HepG2 (cell line): ENCODE results near the gene FJX1. TPM values are rescaled to one million over a fixed set of nuclear protein-coding genes. Genes with fewer than 3 reads are reported as not detected.
A peak's percentile ranks its signal among the peaks of the same experiment; 100 is the strongest.

Experiments used
- CENPX ChIP-seq: sonication (generic); formaldehyde crosslinking; IDR thresholded peaks from 2 replicates; pipeline ENCODE4 v1.9.0; 2021; ENCODE audit warnings: mild to moderate bottlenecking, missing genetic modification reagents, moderate library complexity
- EEA1 ChIP-seq: sonication (generic); formaldehyde crosslinking; IDR thresholded peaks from 2 replicates; pipeline ENCODE4 v1.5.1; 2020; ENCODE audit warnings: mild to moderate bottlenecking, missing genetic modification reagents, borderline replicate concordance
- GLI4 ChIP-seq: sonication (generic); formaldehyde crosslinking; IDR thresholded peaks from 2 replicates; pipeline ENCODE4 v1.5.1; 2020; ENCODE audit warnings: missing genetic modification reagents, mild to moderate bottlenecking, moderate library complexity, borderline replicate concordance
- GRHL1 ChIP-seq: sonication (generic); formaldehyde crosslinking; conservative IDR thresholded peaks from 2 replicates; pipeline ENCODE4 v1.8.0; 2022; ENCODE audit warnings: missing genetic modification reagents
- MTF1 ChIP-seq: sonication (generic); formaldehyde crosslinking; IDR thresholded peaks from 2 replicates; pipeline ENCODE4 v1.5.0; 2020; ENCODE audit warnings: missing genetic modification reagents
- NCOR1 ChIP-seq: fragments of 200-600 bp; sonication (generic); IDR thresholded peaks from 2 replicates; pipeline ENCODE4 v1.7.0; 2017; ENCODE audit warnings: antibody characterized with exemption, low read length, borderline replicate concordance
- NR2F1 ChIP-seq, 2 experiments: fragments of 450-650 bp in 1 of 2; formaldehyde crosslinking in 1 of 2; IDR thresholded peaks; 2 replicates each; pipeline versions ENCODE4 v1.5.0 to v1.6.1; 2016 to 2020; ENCODE audit warnings: mild to moderate bottlenecking in 1 of 2, missing compliant biosample characterization in 1 of 2, missing genetic modification reagents in 1 of 2, moderate library complexity in 1 of 2
- POGK ChIP-seq: sonication (generic); formaldehyde crosslinking; conservative IDR thresholded peaks from 2 replicates; pipeline ENCODE4 v1.8.0; 2022; ENCODE audit warnings: mild to moderate bottlenecking, moderate library complexity, missing genetic modification reagents
- RARA ChIP-seq: IDR thresholded peaks from 2 replicates; pipeline ENCODE4 v1.6.1; 2016; ENCODE audit warnings: missing genetic modification reagents, missing compliant biosample characterization
- SP140L ChIP-seq: sonication (generic); formaldehyde crosslinking; IDR thresholded peaks from 2 replicates; pipeline ENCODE4 v1.4.0; 2020; ENCODE audit warnings: missing genetic modification reagents, borderline replicate concordance
- SRY ChIP-seq: sonication (generic); formaldehyde crosslinking; IDR thresholded peaks from 2 replicates; pipeline ENCODE4 v1.8.0; 2022; ENCODE audit warnings: mild to moderate bottlenecking, missing genetic modification reagents
- ZBTB49 ChIP-seq: sonication (generic); formaldehyde crosslinking; IDR thresholded peaks from 2 replicates; pipeline ENCODE4 v1.4.0; 2020; ENCODE audit warnings: missing genetic modification reagents, borderline replicate concordance
- ZFYVE20 ChIP-seq: sonication (generic); formaldehyde crosslinking; IDR thresholded peaks from 2 replicates; pipeline ENCODE4 v1.8.0; 2023; ENCODE audit warnings: low read depth, mild to moderate bottlenecking, moderate library complexity, missing genetic modification reagents, borderline replicate concordance
- ZNF337 ChIP-seq: sonication (generic); formaldehyde crosslinking; IDR thresholded peaks from 2 replicates; pipeline ENCODE4 v1.5.1; 2020; ENCODE audit warnings: missing genetic modification reagents, low read depth, mild to moderate bottlenecking, borderline replicate concordance
- ZNF44 ChIP-seq: sonication (generic); formaldehyde crosslinking; IDR thresholded peaks from 2 replicates; pipeline ENCODE4 v1.5.1; 2020; ENCODE audit warnings: mild to moderate bottlenecking, missing genetic modification reagents
- ZNF484 ChIP-seq: sonication (generic); formaldehyde crosslinking; IDR thresholded peaks from 2 replicates; pipeline ENCODE4 v1.5.1; 2020; ENCODE audit warnings: mild to moderate bottlenecking, low read depth, missing genetic modification reagents, borderline replicate concordance
- ZNF510 ChIP-seq: sonication (generic); formaldehyde crosslinking; IDR thresholded peaks from 2 replicates; pipeline ENCODE4 v1.4.0; 2020; ENCODE audit warnings: low read depth, mild to moderate bottlenecking, missing genetic modification reagents
- ZNF713 ChIP-seq: sonication (generic); formaldehyde crosslinking; IDR thresholded peaks from 2 replicates; pipeline ENCODE4 v1.4.0; 2020; ENCODE audit warnings: mild to moderate bottlenecking, missing genetic modification reagents
- ZNF770 ChIP-seq: sonication (generic); formaldehyde crosslinking; IDR thresholded peaks from 2 replicates; pipeline ENCODE4 v1.5.0; 2020; ENCODE audit warnings: mild to moderate bottlenecking, missing genetic modification reagents
- polyA plus RNA-seq, 8 experiments: library from polyadenylated mRNA; depleted of rRNA in 3 of 8; stranded (reverse) in 7 of 8; unstranded in 1 of 8; fragments of >200 nt; fragmentation: Illumina TruSeq in 4 of 8; extraction: Trizol in 4 of 8; gene quantifications; 2 replicates each; pipeline versions ENCODE4 v1.2.1 to v1.2.3, GENCODE V29; 2011 to 2016; ENCODE audit warnings: low read depth in 4 of 8, missing spikeins in 1 of 8, mixed read lengths in 1 of 8; ENCODE audit not compliant: insufficient read depth in 1 of 8
- total RNA-seq, 5 experiments: library from RNA; depleted of rRNA; stranded (reverse); fragments of >200 nt; fragmentation: Illumina TruSeq; extraction: Trizol; gene quantifications; 2 replicates each; pipeline ENCODE4 v1.2.3, GENCODE V29; 2016; ENCODE audit warnings: low read depth in 1 of 5
- TF ChIP-seq, protein P1 (sequence below): sonication (generic); formaldehyde crosslinking; IDR thresholded peaks from 2 replicates; pipeline ENCODE4 v1.4.0; 2020; ENCODE audit warnings: missing genetic modification reagents; ENCODE audit errors: not compliant biosample characterization

FJX1 gene
- total and polyA plus RNA-seq, 2 of the 13 experiments (the other 11 are each of a cell fraction or from before 2014, with no cell fraction given) = 0.40 to 0.82 TPM

DNA sequence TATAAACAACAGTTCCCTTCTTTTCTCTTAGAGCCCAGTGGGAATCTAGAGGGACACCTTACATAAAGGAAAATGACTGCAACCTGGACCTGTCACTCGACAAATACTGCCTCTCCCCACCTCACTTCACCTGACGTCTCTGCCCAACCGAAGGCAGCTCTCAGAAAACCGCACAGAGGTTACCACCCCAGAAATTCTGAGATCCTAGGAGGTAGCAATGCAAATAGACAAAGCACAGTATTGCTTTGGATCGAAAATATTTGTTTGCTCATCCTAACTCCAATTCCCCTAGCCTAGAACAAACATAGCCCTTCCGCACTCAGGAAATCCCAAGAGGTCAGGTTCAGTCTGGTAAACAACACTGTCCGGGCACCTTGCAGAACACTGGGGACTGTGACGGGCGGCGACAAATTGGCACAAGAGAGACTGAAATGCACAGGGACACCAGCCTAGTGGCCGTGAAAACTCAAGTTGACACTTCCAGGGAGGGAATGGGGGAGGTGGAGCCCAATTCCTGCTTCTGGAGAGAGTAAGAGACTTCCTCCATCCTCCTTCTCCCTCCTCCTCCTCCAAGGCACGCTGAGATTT, 43.9 kb downstream of the FJX1 start (continued):
- TF ChIP-seq, protein P1, sequence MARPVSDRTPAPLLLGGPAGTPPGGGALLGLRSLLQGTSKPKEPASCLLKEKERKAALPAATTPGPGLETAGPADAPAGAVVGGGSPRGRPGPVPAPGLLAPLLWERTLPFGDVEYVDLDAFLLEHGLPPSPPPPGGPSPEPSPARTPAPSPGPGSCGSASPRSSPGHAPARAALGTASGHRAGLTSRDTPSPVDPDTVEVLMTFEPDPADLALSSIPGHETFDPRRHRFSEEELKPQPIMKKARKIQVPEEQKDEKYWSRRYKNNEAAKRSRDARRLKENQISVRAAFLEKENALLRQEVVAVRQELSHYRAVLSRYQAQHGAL (CRISPR knock-in tag) = no peak
- TF ChIP-seq ZFYVE20 (CRISPR knock-in tag) = no peak
- no peak for TF ChIP-seq GLI4 (CRISPR knock-in tag)
- no peak for TF ChIP-seq ZNF484
- no peak for TF ChIP-seq ZNF510
- peak; percentile 98 for TF ChIP-seq RARA (CRISPR knock-in tag)
- no peak for TF ChIP-seq ZNF770 (CRISPR knock-in tag)
- no peak for TF ChIP-seq ZBTB49 (CRISPR knock-in tag)
- no peak for TF ChIP-seq EEA1
- TF ChIP-seq MTF1 = no peak
- no peak for TF ChIP-seq CENPX (CRISPR knock-in tag)
- no peak for TF ChIP-seq ZNF44 (CRISPR knock-in tag)
- peak; percentile 9; the same call in 1 of the 2 replicates for TF ChIP-seq ZNF337
- TF ChIP-seq SP140L = no peak
- TF ChIP-seq NCOR1 = no peak
- no peak for TF ChIP-seq ZNF713 (CRISPR knock-in tag)
- no peak for TF ChIP-seq SRY
- no peak for TF ChIP-seq GRHL1 (CRISPR knock-in tag)
- TF ChIP-seq POGK (CRISPR knock-in tag) = peak; percentile 39; the same call in 1 of the 2 replicates
- peak; percentile 74 to 79 for TF ChIP-seq NR2F1 (CRISPR knock-in tag; IDR thresholded peaks at IDR 0.05)
